GM21367 (cell line): ENCODE measurements around the gene EVA1A.

Experiments
- ATAC-seq: cut with Tn5 transposase; IDR thresholded peaks from one replicate; pipeline ENCODE4 v1.9.1; 2021; ENCODE audit not compliant: unreplicated experiment

Gene EVA1A

GRCh38 chr2:75564026-75564688 is 3.4 kb upstream of the EVA1A start:
- no peak for ATAC-seq

- no peak for ATAC-seq
Measured at GRCh38 chr2:75563591-75563990, 2.9 kb upstream of the EVA1A start.

- ATAC-seq: no peak
Measured at GRCh38 chr2:75562513-75562864, 1.8 kb upstream of the EVA1A start.

GRCh38 chr2:75561566-75562512 is 1.1 kb upstream of the EVA1A start:
- ATAC-seq: no peak

GRCh38 chr2:75560022-75560767 is 544 bp downstream of the EVA1A start:
- no peak for ATAC-seq

GRCh38 chr2:75559680-75560021 is 1.1 kb downstream of the EVA1A start:
- no peak for ATAC-seq

- no peak for ATAC-seq
Measured at GRCh38 chr2:75558786-75559679, 1.7 kb downstream of the EVA1A start.

- no peak for ATAC-seq
Measured at GRCh38 chr2:75558136-75558535, 2.6 kb downstream of the EVA1A start.

GRCh38 chr2:75557474-75558133 is 3.1 kb downstream of the EVA1A start:
- no peak for ATAC-seq

GRCh38 chr2:75556679-75557366 is 3.9 kb downstream of the EVA1A start:
- ATAC-seq: no peak

- no peak for ATAC-seq
Measured at GRCh38 chr2:75555701-75556100, 5.0 kb downstream of the EVA1A start.

- ATAC-seq: no peak
Measured at GRCh38 chr2:75553935-75554531, 6.7 kb downstream of the EVA1A start.

- no peak for ATAC-seq
Measured at GRCh38 chr2:75552222-75552621, 8.5 kb downstream of the EVA1A start.

GRCh38 chr2:75551434-75551833 is 9.3 kb downstream of the EVA1A start:
- no peak for ATAC-seq

- ATAC-seq: no peak
Measured at GRCh38 chr2:75549401-75550253, 11.1 kb downstream of the EVA1A start.

GRCh38 chr2:75548036-75548573 is 12.6 kb downstream of the EVA1A start:
- no peak for ATAC-seq

GRCh38 chr2:75547345-75548035 is 13.2 kb downstream of the EVA1A start:
- ATAC-seq: no peak
